ENCODE results near the gene PRR19.
"Not testable (repeated sequence)": the region's sequence is repeated elsewhere in the genome, so short reads cannot be mapped to it uniquely, and the experiment has no call there.

The PRR19 gene

DNA sequence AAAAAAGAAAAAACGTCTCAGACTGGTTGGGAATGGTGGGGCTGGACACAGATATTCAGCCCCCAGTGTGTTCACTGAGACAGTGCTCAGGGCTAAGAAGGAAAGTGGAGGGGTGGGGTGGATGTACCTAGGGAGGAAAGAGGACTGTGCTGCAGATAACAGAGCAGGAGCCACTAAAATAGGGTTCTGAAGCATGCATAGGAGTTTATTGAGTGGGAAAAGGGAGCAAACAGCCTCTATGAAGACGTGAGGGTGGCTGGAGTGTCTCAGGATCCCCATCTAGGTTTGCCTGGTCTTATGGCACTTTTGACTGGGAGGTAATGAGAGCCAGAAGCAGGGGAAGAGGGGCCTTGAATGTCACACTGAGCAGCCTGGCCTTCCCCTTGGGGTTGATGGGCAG is 26.9 kb downstream of the PRR19 start:
- no peak for DNase-seq

DNA sequence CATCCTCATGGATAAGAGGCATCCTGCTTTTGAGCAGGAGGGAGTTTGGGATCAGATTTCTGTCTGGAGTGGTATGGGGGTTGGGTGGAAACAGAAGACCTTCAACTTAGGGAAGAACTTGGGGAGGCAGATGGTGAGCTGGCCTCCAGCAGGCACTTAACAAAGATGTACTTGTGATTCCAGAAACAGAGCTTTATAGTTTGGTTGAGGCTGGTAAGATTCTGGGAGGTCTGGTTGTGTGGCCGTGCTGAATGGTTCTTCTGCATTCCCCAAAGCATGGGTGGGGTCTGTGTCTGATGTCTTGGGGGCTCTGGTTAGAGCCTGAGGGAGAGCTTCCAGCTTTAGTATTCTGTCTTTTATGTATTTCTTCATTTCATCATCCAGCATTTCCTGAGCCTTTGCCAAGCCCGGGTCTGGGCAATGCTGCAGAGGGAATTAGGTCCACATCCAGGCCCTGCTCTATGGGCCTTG is 28.3 kb downstream of the PRR19 start:
- no peak for DNase-seq

DNA sequence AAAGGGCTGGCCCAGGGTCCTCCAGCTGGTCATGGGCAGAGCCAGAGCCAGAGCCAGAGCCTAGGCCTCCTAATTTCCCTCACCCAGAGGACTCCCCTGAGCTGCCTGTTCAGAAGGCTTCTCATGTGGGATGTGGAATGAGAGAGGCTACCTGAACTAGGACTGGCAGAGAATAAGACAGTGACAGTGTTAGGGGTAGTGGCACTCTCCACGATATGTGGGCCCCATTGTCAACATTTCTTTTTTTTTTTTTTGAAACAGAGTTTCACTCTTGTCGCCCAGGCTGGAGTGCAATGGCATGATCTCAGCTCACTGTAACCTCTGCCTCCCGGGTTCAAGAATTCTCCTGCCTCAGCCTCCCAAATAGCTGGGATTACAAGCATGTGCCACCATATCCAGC is 29.4 kb downstream of the PRR19 start:
- DNase-seq = not testable (repeated sequence)

DNA sequence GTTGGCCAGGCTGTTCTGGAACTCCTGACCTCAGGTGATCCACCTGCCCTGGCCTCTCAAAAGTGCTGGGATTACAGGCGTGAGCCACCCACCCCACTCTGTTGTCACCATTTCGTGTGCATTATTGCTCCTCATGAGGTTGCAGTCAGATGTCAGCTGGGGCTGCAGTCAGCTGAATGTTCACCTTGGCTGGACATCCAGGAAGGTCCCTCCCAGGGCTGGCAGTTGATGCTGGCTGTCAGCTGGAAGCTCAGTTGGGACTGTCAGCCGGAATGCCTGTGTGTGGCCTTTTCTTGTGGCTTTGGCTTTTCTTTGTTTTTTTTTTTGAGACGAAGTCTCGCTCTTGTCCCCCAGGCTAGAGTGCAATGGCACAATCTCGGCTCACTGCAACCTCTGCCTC is 30.1 kb downstream of the PRR19 start:
- no peak for DNase-seq

GRCh38 chr19:42333018-42333417 is 31.1 kb downstream of the PRR19 start:
- no peak for DNase-seq

DNA sequence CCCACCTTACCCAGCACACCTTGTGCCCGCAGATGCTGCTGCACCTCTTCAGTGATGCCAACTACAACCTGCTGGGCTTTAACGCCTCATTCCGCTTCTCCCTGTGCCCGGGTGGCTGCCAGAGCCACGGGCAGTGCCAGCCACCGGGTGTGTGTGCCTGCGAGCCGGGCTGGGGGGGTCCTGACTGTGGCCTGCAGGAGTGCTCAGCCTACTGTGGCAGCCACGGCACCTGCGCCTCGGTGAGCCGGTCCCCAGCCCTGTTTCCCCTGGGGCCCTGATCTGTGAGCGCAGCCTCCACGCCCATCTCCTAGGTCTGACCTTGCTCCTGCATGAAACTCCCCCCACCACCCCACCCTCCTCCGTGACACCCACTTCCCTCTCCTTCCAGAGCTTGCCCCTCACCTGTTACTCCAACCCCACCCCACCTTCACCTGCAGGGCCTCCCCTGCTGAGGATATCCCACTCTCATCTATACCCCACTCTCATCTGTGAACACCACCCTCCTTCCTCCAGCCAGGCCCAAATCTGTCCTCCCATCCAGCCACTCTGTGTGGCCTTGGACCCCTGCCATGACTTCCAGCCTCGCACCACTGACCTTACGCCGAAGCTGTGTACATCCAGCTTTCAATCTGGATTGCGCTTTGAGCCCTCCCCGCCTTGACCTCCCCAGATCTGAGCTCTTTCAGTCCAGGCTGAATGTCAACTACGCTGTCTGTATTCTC is 32.2 kb downstream of the PRR19 start:
- no peak for DNase-seq

GRCh38 chr19:42334697-42335373 is 32.9 kb downstream of the PRR19 start:
- DNase-seq = no peak

- no peak for DNase-seq
Measured at GRCh38 chr19:42335374-42335936, 33.5 kb downstream of the PRR19 start.

- no peak for DNase-seq
Measured at GRCh38 chr19:42335971-42336370, 34.0 kb downstream of the PRR19 start.

DNA sequence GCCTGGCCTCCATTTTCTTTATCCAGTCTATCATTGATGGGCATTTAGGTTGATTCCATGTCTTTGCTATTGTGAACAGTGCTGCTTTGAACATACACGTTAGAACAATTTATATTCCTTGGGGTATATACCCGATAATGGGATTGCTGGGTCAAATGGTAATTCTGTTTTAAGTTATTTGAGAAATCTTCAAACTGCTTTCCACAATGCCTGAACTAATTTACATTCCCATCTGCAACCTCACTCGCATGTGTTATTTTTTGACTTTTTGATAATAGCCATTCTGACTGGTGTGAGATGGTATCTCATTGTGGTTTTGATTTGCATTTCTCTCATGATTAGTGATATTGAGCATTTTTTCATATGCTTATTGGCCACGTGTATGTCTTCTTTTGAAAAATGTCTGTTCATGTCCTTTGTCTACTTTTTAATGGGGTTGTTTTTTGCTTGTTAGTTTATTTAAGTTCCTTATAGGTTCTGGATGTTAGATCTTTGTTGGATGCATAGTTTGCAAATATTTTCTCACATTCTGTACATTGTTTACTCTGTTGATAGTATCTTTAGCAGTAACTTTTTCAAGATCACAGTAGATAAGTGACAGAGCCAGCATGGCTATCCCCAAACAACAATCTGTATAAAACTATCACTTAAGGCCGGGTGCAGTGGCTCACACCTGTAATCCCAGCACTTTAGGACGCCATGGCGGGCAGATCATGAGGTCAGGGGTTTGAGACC is 37.4 kb downstream of the PRR19 start:
- not testable (repeated sequence) for DNase-seq

GRCh38 chr19:42339922-42340321 is 38.0 kb downstream of the PRR19 start:
- DNase-seq = not testable (repeated sequence)

GRCh38 chr19:42343344-42344110 is 41.6 kb downstream of the PRR19 start:
- no peak for DNase-seq

DNA sequence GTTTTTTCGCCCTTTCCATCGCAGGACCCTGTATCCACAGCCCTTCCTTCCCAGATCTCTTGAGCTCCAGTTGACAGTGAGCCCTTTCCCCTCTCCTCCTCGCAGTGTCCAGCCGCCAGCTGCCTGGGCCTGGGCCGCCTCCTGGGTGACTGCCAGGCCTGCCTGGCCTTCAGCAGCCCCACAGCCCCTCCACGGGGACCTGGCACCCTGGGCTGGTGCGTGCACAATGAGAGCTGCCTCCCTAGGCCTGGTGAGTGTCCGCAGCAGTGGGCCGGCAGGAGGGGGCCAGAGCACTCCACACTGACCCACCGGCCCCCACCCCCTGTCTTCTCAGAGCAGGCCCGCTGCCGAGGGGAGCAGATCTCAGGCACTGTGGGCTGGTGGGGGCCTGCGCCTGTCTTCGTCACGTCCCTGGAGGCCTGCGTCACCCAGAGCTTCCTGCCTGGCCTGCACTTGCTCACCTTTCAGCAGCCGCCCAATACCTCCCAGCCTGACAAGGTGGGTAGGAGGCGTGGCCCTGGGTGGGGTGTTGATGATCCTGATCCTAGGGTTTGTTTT is 42.5 kb downstream of the PRR19 start:
- no peak for DNase-seq

- DNase-seq = no peak
Measured at GRCh38 chr19:42345191-42345812, 43.4 kb downstream of the PRR19 start.

- DNase-seq = no peak
Measured at GRCh38 chr19:42348211-42348610, 46.3 kb downstream of the PRR19 start.

DNA sequence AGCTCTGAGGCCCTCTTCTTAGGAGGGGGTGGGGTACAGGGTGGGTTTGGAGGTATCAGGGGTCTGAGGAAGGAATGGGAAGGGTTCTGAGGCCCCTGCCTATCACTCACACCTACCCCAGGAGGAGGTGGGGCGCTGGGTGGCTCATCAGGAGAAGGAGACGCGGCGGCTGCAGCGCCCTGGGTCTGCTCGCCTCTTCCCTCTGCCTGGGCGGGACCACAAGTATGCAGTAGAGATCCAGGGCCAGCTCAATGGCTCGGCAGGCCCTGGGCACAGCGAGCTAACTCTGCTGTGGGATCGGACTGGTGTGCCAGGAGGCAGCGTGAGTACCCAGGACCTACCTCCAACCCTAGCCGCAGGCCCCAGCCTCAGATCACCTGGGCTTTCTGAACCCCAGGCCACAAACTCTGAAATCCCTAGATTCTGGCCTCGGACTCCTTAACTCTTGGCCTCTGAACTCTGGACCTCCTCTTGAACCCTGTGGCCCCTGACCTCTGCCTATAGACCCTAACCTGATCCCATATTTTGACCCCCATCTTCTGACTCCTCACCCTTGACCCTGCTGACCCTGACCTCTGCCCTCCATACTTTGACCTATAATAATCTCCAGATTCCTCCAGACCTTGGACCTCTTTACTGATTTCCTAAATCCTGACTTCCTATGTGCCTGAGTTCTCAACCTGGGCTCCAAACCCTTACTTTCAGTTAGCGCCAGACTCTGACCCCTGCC is 47.6 kb downstream of the PRR19 start:
- DNase-seq = no peak

- no peak for DNase-seq
Measured at GRCh38 chr19:42350417-42350816, 48.5 kb downstream of the PRR19 start.

DNA sequence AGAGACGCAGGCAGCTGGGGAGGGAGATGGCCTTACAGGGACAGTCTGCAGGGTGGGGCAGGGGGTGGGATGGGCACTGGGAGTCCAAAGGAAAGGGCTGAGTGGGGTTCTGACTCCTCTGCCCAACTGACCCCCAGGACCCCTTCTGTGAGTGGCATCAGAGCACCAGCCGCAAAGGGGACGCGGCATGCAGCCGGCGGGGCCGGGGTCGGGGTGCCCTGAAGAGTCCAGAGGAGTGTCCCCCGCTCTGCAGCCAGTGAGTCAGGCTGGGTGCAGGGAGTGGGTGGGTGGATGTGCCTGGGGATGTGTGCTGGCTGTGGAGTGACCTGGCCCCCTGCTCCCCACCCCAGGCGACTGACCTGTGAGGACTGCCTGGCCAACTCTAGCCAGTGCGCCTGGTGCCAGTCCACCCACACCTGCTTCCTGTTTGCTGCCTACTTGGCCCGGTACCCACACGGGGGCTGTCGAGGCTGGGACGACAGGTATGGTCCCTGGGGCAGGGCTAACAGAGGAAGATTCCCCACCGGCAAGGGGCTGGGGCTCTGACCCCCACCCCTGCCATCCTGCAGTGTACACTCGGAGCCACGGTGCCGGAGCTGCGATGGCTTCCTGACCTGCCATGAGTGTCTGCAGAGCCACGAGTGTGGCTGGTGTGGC is 49.3 kb downstream of the PRR19 start:
- DNase-seq = no peak

DNA sequence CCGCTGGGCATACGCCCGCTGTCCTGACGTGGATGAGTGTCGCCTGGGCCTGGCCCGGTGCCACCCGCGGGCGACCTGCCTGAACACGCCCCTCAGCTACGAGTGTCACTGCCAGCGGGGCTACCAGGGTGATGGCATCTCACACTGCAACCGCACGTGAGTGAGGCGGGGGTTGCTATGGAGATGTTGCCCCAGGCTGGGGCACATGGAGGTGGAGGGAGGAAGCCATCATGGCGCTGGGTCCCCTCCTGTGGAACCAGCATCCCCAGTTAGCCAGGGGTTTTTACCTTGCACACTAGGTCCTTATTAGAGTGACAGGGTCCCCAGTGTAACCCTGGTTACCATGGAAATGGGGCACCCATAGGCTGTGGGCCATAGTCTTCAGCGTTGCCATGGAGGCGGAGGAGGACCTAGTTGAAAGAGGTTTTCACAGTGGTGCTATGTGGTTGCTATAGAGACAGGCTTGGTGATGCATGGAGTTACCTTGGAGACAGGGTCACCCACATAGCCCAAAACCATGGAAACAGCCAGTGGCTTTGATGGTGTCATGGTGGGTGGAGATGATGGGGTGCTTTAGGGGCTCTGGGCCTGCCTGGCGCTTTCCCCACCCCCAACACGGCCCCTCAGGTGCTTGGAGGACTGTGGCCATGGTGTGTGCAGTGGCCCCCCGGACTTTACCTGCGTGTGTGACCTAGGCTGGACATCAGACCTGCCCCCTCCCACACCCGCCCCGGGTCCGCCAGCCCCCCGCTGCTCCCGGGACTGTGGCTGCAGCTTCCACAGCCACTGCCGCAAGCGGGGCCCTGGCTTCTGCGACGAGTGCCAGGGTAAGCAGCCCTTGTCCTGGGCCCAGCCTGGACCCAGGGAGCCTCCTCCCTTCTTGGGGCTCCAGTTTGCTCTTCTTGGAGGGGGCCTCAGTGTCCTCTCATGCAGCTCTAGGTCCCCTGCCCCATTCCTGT is 50.6 kb downstream of the PRR19 start:
- DNase-seq = peak; percentile 31

Measured in CD4-positive, alpha-beta T cell treated with Interleukin-10 for 1 hour (primary cell).